Colonic mucosa (tissue), 4 donors: Measurements from ENCODE around the gene USP32. TPM values are rescaled to one million over a fixed set of nuclear protein-coding genes. Genes with fewer than 3 reads are reported as not detected.

Experiments used
- DNase-seq: peaks from one replicate; pipeline ENCODE4 v3.0.0-alpha.2; 2020
- H3K27ac ChIP-seq: fragments of 200-600 bp; one replicate; pipeline ENCODE4 v1.8.0; 2021
- H3K27me3 ChIP-seq: fragments of 200-600 bp; one replicate; pipeline ENCODE4 v1.8.0; 2021
- H3K36me3 ChIP-seq: fragments of 200-600 bp; one replicate; pipeline ENCODE4 v1.8.0; 2021
- H3K4me1 ChIP-seq: fragments of 200-600 bp; one replicate; pipeline ENCODE4 v1.8.0; 2021; ENCODE audit warnings: mild to moderate bottlenecking
- H3K4me3 ChIP-seq: fragments of 200-600 bp; one replicate; pipeline ENCODE4 v1.8.0; 2021
- H3K9ac ChIP-seq, 2 donors: one replicate each; pipeline ENCODE4 v1.7.0; 2013; ENCODE audit warnings: control low read depth in 2 of 2, low read depth in 2 of 2, low read length in 2 of 2
- H3K9me3 ChIP-seq: fragments of 200-600 bp; one replicate; pipeline ENCODE4 v1.8.0; 2021
- intact Hi-C: fragments of 100-400 bp; cut with DNase I; formaldehyde crosslinking; loops from one replicate; pipeline ENCODE4 v1.14.1; 2022
- total RNA-seq, 2 donors: library from RNA; stranded (reverse); fragmentation: NEBNext Ultra II Directional in 1 of 2; extraction: Animal tissue kit (Norgen Biotek cat#: 25700) in 1 of 2; gene quantifications; one replicate each; pipeline ENCODE4 v1.2.1, GENCODE V29; 2021
- TF ChIP-seq, protein P1 (sequence below): fragments of 200-600 bp; IDR thresholded peaks from one replicate; pipeline ENCODE4 v1.8.0; 2022; ENCODE audit warnings: antibody characterized with exemption, mild to moderate bottlenecking
- donor health status: healthy.
- donor health status: DM: no; HTN: no; CAD: no.
- donor health status: DM: no; HTN: no; CAD: no.

Gene USP32
- total RNA-seq, 2 donors from 2014 or later: 28.9 to 52.1 TPM

GRCh38 chr17:60174035-60174434 lies 217.9 kb downstream of the USP32 start:
- H3K4me1 ChIP-seq: peaks cover 18% of the 10 kb centered on the region
- no peak for DNase-seq
- H3K9ac ChIP-seq: no peak overlapping the region
- no peaks in the 10 kb centered on the region for H3K27me3 ChIP-seq
- H3K27ac ChIP-seq: peak overlapping the region; percentile 27
- no peak overlapping the region for H3K4me3 ChIP-seq
- H3K9me3 ChIP-seq: no peaks in the 10 kb centered on the region
- TF ChIP-seq, protein P1, sequence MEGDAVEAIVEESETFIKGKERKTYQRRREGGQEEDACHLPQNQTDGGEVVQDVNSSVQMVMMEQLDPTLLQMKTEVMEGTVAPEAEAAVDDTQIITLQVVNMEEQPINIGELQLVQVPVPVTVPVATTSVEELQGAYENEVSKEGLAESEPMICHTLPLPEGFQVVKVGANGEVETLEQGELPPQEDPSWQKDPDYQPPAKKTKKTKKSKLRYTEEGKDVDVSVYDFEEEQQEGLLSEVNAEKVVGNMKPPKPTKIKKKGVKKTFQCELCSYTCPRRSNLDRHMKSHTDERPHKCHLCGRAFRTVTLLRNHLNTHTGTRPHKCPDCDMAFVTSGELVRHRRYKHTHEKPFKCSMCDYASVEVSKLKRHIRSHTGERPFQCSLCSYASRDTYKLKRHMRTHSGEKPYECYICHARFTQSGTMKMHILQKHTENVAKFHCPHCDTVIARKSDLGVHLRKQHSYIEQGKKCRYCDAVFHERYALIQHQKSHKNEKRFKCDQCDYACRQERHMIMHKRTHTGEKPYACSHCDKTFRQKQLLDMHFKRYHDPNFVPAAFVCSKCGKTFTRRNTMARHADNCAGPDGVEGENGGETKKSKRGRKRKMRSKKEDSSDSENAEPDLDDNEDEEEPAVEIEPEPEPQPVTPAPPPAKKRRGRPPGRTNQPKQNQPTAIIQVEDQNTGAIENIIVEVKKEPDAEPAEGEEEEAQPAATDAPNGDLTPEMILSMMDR: no peak
- no peaks in the 10 kb centered on the region for H3K36me3 ChIP-seq
- intact Hi-C loops: no loop called here

GRCh38 chr17:60173304-60173819 lies 218.6 kb downstream of the USP32 start:
- no peak overlapping the region for H3K9ac ChIP-seq
- no peaks in the 10 kb centered on the region for H3K9me3 ChIP-seq
- H3K4me3 ChIP-seq: no peak overlapping the region
- no peak for DNase-seq
- H3K4me1 ChIP-seq: peaks cover 18% of the 10 kb centered on the region
- no peaks in the 10 kb centered on the region for H3K27me3 ChIP-seq
- no peaks in the 10 kb centered on the region for H3K36me3 ChIP-seq
- TF ChIP-seq, protein P1: no peak
- H3K27ac ChIP-seq: peak overlapping the region; percentile 27
- intact Hi-C loops: no loop called here

DNA sequence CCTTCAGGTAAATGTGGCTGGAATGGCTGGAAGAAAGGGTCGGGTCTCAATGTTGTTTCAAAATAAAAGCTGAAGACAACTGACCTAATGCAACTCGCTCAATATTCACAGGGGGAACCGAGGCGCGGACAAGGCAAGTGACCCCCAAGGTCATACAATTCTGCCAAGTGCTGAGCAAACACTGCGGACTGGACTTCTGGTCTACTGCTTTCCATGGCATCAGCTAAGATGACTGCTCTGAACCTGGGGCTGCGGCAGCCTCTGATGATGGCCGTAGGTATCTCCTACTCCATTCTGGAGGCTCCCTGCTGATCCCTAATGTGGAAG lies 220.2 kb downstream of the USP32 start:
- no peaks in the 10 kb centered on the region for H3K9me3 ChIP-seq
- no peak overlapping the region for H3K4me3 ChIP-seq
- no peaks in the 10 kb centered on the region for H3K27me3 ChIP-seq
- TF ChIP-seq, protein P1: no peak
- no peak overlapping the region for H3K27ac ChIP-seq
- H3K4me1 ChIP-seq: peaks cover 22% of the 10 kb centered on the region
- intact Hi-C loops: no loop called here
- DNase-seq: no peak
- H3K36me3 ChIP-seq: no peaks in the 10 kb centered on the region
- H3K9ac ChIP-seq: no peak overlapping the region

GRCh38 chr17:60170835-60171752 lies 220.8 kb downstream of the USP32 start:
- Histone ChIP-seq H3K27ac (peak overlapping the region; percentile 75), H3K4me3 (no peak overlapping the region), H3K36me3 (no peaks in the 10 kb centered on the region), H3K9ac (no peak overlapping the region), H3K4me1 (peaks cover 22% of the 10 kb centered on the region), H3K27me3 (no peaks in the 10 kb centered on the region), H3K9me3 (no peaks in the 10 kb centered on the region)
- TF ChIP-seq, protein P1: no peak
- intact Hi-C loops: no loop called here
- DNase-seq: no peak

DNA sequence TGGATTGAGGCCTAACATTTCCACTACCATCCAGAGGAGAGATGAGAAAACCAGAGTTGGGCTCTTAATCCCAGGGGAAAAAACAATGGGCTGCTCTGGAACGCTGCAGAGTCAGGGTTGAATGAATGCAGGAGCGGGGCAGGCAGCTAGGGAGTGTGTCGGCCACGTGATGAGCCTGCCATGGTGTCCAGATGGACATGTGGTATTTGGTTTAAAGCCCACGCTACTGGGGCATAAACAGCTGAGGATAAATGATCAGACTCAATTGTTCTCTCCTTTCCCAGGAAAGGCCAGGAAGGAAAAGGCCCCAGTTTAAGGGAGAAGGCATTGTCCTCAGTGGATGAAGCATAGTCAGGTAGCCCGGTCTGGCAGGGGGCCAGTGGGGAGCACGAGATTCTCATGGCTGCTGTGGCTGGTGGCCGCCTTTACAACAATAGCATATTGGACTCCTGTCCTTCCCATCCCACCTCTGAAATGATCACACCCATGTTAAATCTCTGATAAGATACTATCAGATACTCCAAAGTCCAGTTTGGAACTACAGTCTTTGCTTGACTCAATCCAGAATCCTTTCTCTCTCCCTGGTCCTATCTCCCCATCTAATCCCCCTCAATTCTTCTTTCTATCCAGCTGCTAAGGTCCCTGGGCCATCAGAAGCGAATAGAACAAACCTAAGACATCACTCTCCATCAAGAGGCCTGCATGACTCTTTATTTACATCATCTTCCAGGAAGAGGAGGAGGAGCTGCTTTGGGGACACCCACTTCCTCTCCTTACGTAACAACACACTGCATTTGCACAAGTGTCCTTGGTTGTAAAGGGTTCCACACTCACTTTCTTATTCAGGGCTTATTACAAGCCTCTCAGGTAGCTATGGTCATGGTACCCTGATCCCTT lies 221.8 kb downstream of the USP32 start:
- H3K4me3 ChIP-seq: no peak overlapping the region
- H3K9ac ChIP-seq: peak overlapping the region in 1 of 2 donors; percentile 9
- no peaks in the 10 kb centered on the region for H3K27me3 ChIP-seq
- H3K27ac ChIP-seq: peak overlapping the region; percentile 75
- no peaks in the 10 kb centered on the region for H3K9me3 ChIP-seq
- H3K36me3 ChIP-seq: no peaks in the 10 kb centered on the region
- intact Hi-C loops: no loop called here
- TF ChIP-seq, protein P1: no peak
- peak; percentile 89 for DNase-seq
- peaks cover 25% of the 10 kb centered on the region for H3K4me1 ChIP-seq
